Fibroblast of peridontal ligament (primary cell): Measurements from ENCODE around the gene KIF1A.

Experiments used
- DNase-seq: peaks from one replicate; pipeline ENCODE4 v3.0.0-alpha.2; 2010; ENCODE audit errors: extremely low read depth

KIF1A gene

GRCh38 chr2:240719676-240720545, 100.1 kb downstream of the KIF1A start:
- no peak for DNase-seq

GRCh38 chr2:240718896-240719490, 101.0 kb downstream of the KIF1A start:
- DNase-seq, result no peak

GRCh38 chr2:240717681-240718581, 102.1 kb downstream of the KIF1A start:
- no peak for DNase-seq

- no peak for DNase-seq
Measured at GRCh38 chr2:240717181-240717641, 102.8 kb downstream of the KIF1A start.

- DNase-seq, result no peak
Measured at GRCh38 chr2:240716130-240716798, 103.8 kb downstream of the KIF1A start.

GRCh38 chr2:240714747-240715725, 105.0 kb downstream of the KIF1A start:
- no peak for DNase-seq

DNA sequence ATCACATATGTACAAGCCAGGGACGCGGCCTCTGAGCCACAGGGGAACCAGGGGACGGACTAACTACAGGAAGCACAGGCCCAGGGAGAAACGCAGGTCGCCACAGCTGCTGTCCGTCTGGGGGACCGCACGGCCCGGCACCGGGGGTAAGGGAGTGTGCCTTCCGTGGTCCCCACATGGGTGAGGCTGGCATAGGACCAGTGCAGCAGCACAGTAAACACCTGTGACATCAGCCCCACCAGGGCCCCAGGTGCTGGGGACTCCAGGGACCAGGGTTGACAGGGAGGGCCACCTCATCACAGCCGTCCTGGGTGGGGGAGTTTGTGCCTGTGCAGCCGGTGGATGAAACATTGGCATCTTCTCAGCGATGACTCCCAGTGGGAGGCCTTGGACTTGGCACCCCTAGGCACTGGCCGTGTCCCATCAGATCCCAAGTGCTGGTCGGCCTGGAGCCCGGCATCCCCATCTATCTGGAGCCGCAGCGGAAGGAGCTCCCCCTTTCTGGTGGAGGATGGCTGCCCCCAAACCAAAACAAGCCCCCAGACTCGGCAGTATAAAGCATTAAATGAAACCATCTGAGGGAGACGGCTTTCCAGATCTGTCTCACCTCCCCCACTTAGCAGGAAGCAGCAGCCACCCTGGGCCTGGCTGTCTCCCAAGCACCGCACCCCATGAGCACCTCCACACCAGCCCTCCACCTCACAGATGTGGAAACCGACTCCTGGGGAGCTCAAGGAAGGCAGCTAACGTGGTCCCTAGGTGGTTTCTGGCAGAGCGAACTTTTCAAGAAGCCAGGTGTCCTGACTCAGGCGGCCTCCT, 105.9 kb downstream of the KIF1A start:
- no peak for DNase-seq

- no peak for DNase-seq
Measured at GRCh38 chr2:240713071-240713927, 106.7 kb downstream of the KIF1A start.

DNA sequence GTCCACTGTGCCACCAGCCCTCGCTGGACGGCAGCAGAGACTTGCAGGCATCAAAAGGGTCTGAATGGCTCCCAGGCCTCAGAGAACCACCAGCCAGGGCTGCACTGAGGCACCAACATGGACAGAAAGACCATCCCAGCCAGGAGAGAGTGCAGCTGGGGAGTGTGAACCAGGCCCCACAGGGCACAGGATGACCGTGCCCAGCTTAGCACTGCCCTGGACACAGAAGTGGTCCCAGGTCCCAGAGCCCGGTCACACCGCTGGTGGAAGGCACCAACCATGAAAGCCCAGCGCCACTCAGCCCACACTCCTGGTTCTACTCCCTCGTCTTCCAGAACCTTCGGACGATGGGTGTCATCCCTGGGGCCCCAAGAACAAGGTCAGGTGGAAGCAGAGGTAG, 107.9 kb downstream of the KIF1A start:
- DNase-seq, result no peak

GRCh38 chr2:240711701-240712100, 108.3 kb downstream of the KIF1A start:
- DNase-seq, result no peak

DNA sequence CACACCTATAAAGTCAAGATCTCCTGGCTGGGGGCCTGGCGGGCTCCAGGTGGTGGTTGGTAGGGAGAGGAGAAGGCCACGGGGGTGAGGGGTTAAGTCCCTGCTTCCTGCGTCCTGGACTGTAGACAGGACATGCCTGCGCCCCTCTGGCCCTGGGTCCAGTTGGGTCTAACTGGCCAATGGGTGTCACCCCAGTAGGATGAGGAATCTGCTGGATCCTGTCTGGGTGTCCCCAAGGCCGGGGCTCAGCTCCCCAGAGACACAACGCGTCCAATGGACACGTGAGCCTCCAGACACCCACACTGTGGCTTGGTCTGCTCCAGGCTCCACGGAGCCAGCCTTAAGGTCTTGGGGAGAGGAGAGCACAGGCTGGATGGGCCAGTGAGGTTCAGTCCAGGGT, 108.7 kb downstream of the KIF1A start:
- no peak for DNase-seq

GRCh38 chr2:240708457-240708856, 111.6 kb downstream of the KIF1A start:
- no peak for DNase-seq

DNA sequence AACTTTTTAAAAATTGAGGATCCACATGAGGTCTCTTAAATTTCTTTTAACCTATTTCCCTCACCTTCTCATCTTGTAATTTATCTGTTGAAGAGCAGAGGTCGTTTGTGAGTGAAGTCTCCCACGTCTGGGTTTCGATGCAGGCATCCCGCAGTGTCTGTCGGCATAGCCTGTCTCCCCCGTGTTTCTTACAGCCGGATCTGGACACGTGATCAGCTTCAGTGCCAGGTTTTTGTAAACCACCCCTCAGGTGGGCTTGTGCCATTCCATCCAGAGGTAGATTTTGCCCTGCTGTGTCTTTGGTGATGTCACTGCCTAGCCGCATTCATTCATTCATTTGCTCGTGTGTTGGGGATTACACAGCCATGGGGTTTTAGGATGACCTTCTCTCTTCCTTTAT, 112.2 kb downstream of the KIF1A start:
- DNase-seq, result no peak

- DNase-seq, result no peak
Measured at GRCh38 chr2:240707043-240707756, 112.8 kb downstream of the KIF1A start.

- DNase-seq, result no peak
Measured at GRCh38 chr2:240705204-240705791, 114.7 kb downstream of the KIF1A start.

DNA sequence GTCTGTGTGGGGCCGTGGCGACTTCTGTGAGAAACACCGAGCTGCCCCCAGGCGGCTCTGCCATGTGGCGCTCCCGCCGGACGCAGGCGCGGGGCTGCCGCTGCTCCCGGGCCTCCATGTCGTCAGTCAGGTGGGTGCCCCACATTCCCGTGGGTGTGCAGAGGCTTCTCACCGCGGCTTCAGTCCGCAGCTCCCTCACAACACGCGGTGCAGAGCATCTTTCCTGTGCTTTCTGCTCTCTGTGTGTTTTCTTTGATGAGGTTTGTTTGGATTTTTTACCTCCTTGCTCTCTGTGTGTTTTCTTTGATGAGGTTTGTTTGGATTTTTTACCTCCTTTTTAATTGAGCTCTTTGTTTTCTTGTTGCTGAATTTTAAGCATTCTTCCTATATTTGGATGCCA, 115.4 kb downstream of the KIF1A start:
- DNase-seq, result no peak
